TTC549 (cell line): ENCODE results near the gene ROR2.
"Not testable (repeated sequence)": the region's sequence is repeated elsewhere in the genome, so short reads cannot be mapped to it uniquely, and the experiment has no call there.

Experiments
- FAIRE-seq: peaks from 2 replicates; lab custom pipeline; 2012; peaks lifted over from hg19 to GRCh38; lab: Jason Lieb, UNC

ROR2 gene

GRCh38 chr9:91817106-91817492, 132.9 kb downstream of the ROR2 start:
- no peak for FAIRE-seq

- no peak for FAIRE-seq
These were observed 133.7 kb downstream of the ROR2 start for GRCh38 chr9:91816356-91816755.

- FAIRE-seq: no peak
These were observed 134.1 kb downstream of the ROR2 start for GRCh38 chr9:91815896-91816295.

- no peak for FAIRE-seq
These were observed 135.3 kb downstream of the ROR2 start for GRCh38 chr9:91814753-91815152.

- FAIRE-seq: no peak
These were observed 135.8 kb downstream of the ROR2 start for GRCh38 chr9:91814201-91814600.

- no peak for FAIRE-seq
These were observed 136.7 kb downstream of the ROR2 start for GRCh38 chr9:91813176-91813795.

GRCh38 chr9:91812191-91812590, 137.8 kb downstream of the ROR2 start:
- FAIRE-seq: no peak

GRCh38 chr9:91811024-91811909, 138.8 kb downstream of the ROR2 start:
- FAIRE-seq: no peak

- no peak for FAIRE-seq
These were observed 139.6 kb downstream of the ROR2 start for GRCh38 chr9:91810286-91810905.

- FAIRE-seq: no peak
These were observed 140.3 kb downstream of the ROR2 start for GRCh38 chr9:91809581-91810285.

- no peak for FAIRE-seq
These were observed 142.3 kb downstream of the ROR2 start for GRCh38 chr9:91807643-91808246.

- no peak for FAIRE-seq
These were observed 145.0 kb downstream of the ROR2 start for GRCh38 chr9:91805031-91805430.

GRCh38 chr9:91803970-91804752, 145.9 kb downstream of the ROR2 start:
- FAIRE-seq: no peak

GRCh38 chr9:91803151-91803940, 146.7 kb downstream of the ROR2 start:
- no peak for FAIRE-seq

GRCh38 chr9:91802391-91802790, 147.6 kb downstream of the ROR2 start:
- FAIRE-seq: no peak

GRCh38 chr9:91800473-91801030, 149.5 kb downstream of the ROR2 start:
- no peak for FAIRE-seq

- no peak for FAIRE-seq
These were observed 150.8 kb downstream of the ROR2 start for GRCh38 chr9:91799113-91799744.

GRCh38 chr9:91798273-91799112, 151.5 kb downstream of the ROR2 start:
- FAIRE-seq: not testable (repeated sequence)

- not testable (repeated sequence) for FAIRE-seq
These were observed 152.5 kb downstream of the ROR2 start for GRCh38 chr9:91797517-91797916.
